Measurements from ENCODE around the gene ITPR3.
A peak's percentile ranks its signal among the peaks of the same experiment; 100 is the strongest.

ITPR3 gene

DNA sequence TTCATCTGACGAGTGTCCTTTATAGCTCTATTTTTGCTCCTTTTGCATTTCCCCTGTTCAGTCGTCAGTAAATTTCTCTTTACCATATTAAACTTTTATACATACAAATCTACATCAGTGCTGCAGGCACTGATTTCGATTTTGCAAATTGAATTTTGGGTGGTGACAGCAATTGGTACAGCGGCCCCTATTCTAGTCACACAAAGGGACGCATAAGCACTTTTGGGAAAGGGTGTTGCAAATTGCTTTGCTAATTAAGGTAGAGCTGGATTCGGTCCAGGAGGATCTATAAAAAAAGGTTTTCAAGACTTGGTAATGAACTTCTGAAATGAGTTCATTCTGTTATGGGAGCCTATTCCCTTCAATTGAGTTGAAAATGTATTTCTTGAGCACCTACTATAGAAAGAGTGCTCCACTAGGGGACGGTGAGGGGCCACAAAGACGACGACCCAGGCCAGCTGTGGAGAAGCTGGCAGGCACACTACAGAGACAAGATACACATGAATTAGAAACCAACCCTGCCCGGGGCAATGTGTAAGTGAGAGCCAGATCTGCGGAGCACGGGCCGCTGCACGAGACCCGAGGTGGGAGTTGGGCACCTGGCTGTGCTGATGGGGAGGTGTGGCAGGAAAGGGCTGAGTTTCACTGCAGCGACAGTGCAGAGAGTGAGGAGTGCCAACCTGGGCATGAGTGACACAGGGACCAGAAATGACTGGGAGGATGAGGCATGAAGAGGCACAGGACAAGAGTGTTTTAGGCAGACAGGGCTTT, 85.0 kb downstream of the ITPR3 start:
- no peak for DNase-seq

DNA sequence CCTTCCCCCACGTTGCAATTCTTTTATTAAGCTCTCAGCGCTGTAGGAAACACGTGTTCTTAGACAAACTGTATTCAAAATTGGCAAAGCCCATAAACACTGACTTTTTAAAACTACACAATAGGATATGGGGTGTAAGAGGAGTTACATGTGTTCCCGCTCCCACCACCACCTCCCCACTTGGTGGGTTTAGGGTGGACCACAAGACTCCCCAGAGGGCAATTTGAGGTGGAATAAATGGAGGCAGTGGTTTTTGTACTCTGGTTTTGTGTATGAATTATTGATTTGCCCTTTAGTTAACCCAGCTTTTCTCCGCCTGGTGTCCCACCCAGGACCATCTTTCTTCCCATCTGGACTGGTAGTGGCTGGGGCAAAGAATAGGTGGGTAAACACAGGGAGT, 86.6 kb downstream of the ITPR3 start:
- no peak for DNase-seq

- no peak for DNase-seq
Observed at GRCh38 chr6:33708516-33709204, 87.5 kb downstream of the ITPR3 start.

- no peak for DNase-seq
Observed at GRCh38 chr6:33709605-33710295, 88.6 kb downstream of the ITPR3 start.

DNA sequence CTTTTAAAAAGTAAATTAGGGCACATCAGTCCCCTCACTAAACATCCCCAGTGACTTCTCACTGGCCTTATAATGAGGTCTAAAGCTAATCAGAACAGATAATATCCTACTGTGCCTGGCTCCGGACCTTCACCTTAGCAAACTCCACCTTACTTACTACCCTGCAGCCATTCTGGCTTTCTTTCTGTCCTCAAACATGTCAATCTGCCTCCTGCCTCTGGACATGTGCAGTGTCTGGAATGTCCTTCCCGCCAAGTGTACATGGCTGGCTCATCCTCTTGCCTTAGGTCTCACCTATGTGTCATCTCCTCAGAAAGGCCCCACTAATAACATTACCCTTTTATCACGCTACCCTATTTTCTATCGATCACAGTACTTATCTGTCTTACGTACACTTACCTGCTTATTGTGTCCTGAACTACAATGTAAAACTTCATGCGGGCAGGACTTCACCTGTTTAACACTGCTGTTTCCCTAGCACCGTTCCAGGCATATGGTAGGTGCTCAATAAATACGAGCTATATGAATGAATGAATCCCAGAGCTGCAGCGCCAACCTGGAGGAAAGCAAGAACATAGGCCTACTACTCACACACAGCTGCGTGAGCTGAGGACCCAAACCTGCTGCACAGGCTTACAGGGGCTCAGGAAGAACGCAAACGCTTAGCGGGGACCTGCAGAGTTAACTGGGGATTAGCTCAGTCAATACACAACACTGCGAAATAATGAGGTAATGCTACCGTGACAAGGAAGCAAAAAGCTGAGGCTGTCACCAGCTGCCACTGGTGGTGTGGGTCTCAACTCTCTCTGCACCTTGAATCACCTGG, 89.4 kb downstream of the ITPR3 start:
- no peak for DNase-seq

DNA sequence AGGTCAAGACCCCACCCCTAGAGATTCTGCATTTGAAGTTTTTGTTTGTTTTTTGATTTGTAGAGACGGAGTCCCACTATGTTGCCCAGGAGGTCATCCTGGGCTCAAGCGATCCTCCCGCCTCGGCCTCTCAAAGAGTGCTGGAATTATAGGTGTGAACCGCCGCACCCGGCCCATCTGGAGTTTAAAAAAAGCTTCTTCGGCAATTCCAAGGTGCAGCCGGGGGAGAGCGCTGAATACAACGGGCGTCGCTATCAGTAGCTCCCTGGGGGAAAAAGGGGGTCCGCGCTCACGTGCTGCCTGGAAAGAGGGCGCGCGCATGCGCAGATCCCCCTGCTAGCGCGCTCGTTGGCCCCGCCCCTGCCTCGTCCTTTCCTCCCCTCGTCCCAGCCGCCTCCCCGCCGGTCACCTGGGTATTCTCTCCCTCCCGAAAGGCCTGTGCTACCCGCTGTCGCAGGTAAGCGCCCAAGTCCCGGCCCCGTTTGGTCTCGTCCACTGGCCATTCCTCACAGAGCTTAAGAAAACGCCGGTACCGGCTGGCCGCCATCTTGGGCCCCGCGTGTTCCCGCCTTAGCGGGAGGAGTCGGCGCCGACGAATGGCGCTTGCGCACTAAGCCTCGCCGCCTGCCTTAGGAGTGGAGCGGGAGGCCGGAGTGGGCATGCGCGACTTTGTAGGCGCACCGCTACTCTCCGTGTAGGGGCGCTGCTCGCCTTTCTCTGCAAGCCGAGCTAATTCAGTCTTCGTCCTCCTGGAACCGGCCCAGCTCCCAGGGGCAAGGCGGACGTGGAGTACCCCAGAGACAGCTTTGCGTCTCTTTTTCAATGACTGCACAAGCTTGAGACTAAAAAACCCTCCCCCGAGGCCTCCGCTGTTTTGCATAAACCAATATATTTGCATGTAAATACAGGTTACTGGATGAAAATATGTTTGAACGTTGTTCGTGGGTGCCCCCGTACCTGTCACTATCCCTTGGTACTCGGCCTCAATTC, 90.3 kb downstream of the ITPR3 start, which contains the start of gene UQCC2:
TSS of gene UQCC2 (minus strand) at position 561 of the 990 bp plus-strand sequence. CDS start at position 547, 14 bp downstream.
- DNase-seq, result peak; percentile 99

- DNase-seq, result no peak
Observed at GRCh38 chr6:33712914-33713313, 91.8 kb downstream of the ITPR3 start.

DNA sequence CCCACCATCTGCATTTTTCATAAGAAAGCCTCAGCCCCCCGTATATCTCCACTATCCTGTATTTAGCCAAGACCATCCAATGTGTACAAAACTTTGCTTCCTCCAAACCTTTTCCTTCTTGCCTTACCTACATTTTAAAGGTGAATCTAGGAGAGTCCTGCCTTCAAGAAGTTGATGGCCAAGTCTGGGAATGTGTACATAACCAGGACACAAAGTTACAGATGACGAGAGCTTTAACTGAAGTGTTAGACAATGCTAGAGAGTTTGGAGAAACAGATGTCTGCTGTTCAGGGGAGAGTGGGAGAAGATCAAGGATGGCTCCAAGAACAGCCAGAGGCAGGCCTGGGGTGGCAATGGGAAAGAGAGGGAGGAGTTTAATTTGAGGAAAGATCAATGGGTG, 92.7 kb downstream of the ITPR3 start:
- DNase-seq, result no peak

DNA sequence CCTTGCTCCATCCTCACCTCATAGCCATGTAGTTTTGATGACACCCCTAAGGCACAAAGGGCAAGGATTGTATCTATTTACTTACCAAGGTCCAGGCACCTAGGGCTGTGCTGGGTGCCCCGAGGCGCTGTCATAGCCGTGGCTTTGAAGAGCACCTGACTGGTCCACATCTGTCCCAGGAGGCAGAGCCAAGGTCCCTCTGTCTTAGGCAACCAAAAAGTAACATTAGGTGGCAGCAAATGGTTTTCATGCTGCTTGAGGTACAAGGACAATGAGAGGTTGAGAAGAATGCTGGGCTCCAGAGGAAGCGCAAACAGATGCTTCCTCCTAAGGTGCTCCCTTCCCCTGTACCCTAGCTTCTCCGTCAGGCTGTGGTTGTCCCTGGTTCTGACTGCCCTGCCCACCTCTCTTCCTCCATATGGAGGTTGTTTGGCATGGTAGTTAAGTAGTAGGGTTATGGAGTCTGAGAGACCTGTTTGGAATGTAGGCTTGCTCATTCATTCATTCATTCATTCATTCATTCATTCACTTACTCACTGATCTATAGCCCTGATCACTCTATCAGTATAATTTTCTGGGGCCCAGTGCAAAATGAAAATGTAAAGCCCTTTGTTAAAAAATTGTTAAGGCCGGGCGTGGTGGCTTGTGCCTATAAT, 93.4 kb downstream of the ITPR3 start:
- DNase-seq, result no peak

DNA sequence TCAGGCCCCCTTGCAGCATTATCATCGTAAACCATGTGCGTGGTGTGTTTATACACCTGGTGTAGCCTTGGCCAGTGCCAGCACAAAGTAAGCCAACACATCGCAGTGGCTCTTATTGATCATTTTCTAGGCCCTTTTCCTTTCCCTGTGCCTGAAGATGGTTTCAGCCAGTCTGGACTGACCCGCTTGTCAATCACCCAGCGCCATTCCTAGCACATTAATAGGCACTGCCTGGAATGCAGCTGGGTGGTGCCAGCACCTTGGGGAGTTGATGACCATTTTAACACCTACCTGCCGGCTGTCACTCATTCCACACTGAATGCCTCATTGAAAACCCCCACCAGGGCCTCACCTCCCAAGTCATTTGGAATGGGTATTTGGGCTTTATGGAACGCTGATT, 95.3 kb downstream of the ITPR3 start:
- DNase-seq, result no peak

DNA sequence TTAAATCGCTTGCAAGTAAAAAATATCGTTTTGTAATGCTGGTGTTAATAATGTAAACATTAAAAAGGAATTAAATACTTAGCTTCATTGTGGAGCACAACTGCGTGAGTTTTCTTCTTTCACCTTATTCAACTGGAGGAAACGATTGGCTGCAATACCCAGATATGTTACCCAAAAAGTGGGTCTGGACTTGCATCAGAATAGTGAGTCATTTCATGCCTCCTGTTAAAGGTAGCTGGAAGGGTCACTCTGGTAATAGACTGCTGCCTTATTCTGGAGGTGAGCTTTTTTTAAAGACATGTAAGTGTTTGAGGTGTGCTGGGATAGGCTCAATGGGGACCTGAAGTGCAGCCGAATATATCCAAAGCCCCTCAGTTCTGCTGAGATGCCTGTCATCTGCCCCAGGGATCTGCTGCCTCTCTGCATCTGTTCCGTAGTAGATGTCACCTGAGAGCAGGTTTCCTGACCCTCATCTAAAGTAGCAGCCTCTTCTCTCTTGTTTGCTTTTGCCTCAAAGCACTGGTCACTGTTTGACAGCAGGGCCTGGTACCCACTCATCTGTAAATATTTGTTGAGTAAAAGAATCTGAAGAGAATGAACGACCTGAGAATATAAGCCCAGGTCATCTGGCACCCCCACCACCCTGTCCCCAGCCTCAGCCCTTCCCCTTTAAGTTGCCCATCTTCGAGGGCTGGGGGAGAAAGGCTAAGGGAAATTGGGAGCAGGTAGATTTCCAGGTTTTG, 95.9 kb downstream of the ITPR3 start:
- no peak for DNase-seq

- DNase-seq, result peak; percentile 42
Observed at GRCh38 chr6:33717934-33718455, 96.9 kb downstream of the ITPR3 start.

GRCh38 chr6:33718713-33719112, 97.6 kb downstream of the ITPR3 start:
- no peak for DNase-seq

DNA sequence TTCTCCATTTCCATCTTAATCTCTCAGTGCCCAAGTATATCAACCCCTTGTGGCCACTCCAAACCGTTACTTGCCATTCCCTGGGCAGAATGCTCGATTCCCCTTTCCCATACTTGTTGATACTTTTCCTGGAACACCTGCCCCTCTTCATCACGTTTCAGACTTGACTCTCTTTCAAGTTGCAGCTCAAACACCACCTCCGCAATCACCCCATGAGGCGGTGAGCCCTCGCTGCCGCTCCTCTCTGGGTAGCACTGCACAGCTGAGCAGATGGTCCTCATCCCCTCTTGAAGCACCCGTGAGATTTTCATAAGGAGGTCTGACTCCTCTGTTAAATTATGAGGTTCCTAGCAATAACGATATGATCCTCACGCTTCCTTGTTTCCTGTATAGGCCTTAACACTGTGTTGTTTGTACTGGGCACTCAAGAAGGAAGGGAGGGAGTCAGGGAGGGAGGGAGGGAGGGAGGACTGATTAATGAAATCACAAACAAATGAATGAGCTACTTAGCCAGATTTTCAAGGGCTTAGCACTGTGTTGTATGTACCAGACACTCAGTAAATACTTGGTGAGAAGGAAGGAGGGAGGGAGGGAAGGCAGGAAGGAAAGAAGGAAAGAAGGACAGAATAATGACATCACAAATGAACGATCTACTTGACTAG, 98.3 kb downstream of the ITPR3 start:
- no peak for DNase-seq

GRCh38 chr6:33720998-33721397, 99.9 kb downstream of the ITPR3 start:
- DNase-seq, result no peak

DNA sequence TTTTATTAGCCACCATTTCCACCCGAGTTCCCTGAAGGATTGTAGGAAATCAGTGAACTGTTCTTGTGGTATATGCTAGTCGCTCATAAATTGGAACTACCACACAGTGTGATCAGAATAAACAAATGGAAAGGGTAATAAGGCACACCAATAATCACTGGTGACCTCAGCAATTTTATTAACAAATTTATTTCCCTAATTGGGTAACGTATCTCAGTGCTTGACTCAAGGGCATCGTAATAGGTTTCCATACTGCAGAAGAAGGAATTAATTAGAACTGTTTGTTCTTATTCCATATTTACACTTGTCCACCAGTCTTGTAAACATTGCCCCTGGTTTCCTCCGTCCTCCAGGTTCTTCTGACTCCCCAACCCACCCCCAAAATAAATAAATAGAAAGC, 100.4 kb downstream of the ITPR3 start:
- no peak for DNase-seq

DNA sequence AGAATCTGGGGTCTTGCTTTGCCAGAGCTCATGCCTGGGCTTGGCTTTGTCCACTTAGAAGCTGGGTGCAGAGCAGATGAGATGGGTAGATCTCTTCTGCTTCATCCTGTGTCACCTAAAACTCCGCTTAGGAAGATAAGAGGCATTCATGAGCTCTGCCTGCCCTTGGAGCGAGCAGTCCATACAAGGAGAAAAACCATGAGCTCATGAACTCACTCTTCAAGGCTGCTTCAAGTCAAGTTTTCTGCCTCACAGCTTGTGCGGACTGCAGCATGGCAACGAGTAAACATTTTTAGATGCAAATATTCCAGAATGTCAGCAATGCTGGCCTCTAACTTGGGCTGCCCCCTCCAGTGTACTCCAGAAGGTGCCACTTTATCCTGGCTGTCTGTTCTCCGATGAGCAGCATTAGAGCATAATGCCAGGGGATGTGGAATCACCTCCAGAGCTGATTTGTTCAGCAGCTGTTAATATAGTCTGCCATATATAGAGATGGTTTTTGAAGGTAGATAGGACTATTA, 101.0 kb downstream of the ITPR3 start:
- DNase-seq, result no peak

DNA sequence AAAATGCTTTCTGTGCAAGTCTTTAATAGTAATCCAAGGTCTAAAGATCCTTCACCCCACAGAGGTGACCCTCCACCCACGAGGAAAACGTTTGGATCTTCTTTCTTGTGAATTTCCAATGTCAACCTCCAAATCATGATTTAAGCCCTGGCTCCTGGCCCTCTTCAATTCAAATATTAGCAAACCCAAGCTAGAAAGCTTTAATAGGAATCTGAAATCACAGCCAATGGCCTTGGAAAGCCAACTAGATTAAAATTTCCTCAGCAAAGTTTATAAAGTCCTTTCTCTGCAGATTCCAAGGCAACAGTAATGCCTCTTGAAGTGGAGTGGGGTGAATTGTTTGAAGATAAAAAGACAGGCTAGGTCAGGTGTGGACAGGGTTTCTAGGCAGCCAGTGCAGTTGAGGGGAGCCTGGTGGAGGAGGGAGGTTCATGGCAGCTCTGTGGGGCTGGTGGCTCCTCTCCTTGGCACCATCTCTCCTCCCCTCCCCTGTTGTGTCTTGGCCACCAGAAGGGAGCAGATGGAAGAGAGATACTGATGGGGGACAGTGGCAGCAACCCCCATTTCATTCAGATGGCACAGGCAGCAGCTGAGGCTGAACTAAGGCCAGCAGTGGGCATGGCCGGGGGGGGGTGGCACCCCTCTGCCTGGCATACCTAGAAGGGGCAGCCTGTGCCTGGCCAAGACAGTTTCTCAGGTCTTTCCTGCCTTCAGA, 102.4 kb downstream of the ITPR3 start:
- DNase-seq, result no peak
